H1 (cell line): Measurements from ENCODE around the gene SYNGR3. TPM values are rescaled to one million over a fixed set of nuclear protein-coding genes. Genes with fewer than 3 reads are reported as not detected.

Experiments used
- CBX8 ChIP-seq: fragments of 300-800, 300-1000 bp; sonication (generic); IDR thresholded peaks from 2 replicates; pipeline ENCODE4 v1.7.1; 2016; ENCODE audit warnings: low read depth, low read length, borderline replicate concordance
- CHD1 ChIP-seq: IDR thresholded peaks from 2 replicates; pipeline ENCODE4 v1.6.1; 2012; ENCODE audit warnings: low read depth, low read length, improper control_type of control experiment
- CTBP2 ChIP-seq: IDR thresholded peaks from 2 replicates; pipeline ENCODE4 v1.7.0; 2011; ENCODE audit warnings: borderline replicate concordance, mild to moderate bottlenecking, moderate library complexity, mixed read lengths, low read length; ENCODE audit not compliant: insufficient read depth, insufficient read length
- E2F6 ChIP-seq: IDR thresholded peaks from 2 replicates; pipeline ENCODE4 v1.6.1; 2012; ENCODE audit warnings: inconsistent platforms
- EGR1 ChIP-seq: IDR thresholded peaks from 2 replicates; pipeline ENCODE4 v1.6.1; 2011; ENCODE audit warnings: low read depth, low read length, borderline replicate concordance
- EZH2 ChIP-seq: fragments of 200-600 bp; sonication (generic); IDR thresholded peaks from 2 replicates; pipeline ENCODE4 v1.7.1; 2012; ENCODE audit warnings: low read depth, mild to moderate bottlenecking, moderate library complexity, low read length, inconsistent platforms; ENCODE audit not compliant: severe bottlenecking
- HDAC2 ChIP-seq, 2 experiments: fragments of 300-600 bp in 1 of 2; sonication (generic) in 1 of 2; IDR thresholded peaks; 2 replicates each; pipeline ENCODE4 v1.6.1; 2011 to 2012; ENCODE audit warnings: low read depth in 2 of 2, low read length in 2 of 2, mild to moderate bottlenecking in 2 of 2, moderate library complexity in 2 of 2, borderline replicate concordance in 1 of 2, inconsistent platforms in 1 of 2
- JUN ChIP-seq: IDR thresholded peaks from 2 replicates; pipeline ENCODE4 v1.6.1; 2011; ENCODE audit warnings: low read depth, mild to moderate bottlenecking, improper control_type of control experiment, low read length
- KDM1A ChIP-seq: fragments of 200-600, 300-600 bp; sonication (generic); IDR thresholded peaks from 2 replicates; pipeline ENCODE4 v1.7.1; 2016; ENCODE audit warnings: mild to moderate bottlenecking, low read length, borderline replicate concordance
- KDM4A ChIP-seq: IDR thresholded peaks from one replicate; pipeline ENCODE4 v1.7.1; 2012; ENCODE audit warnings: low read depth, mild to moderate bottlenecking, moderate library complexity, low read length, inconsistent platforms; ENCODE audit not compliant: severe bottlenecking
- MAFK ChIP-seq: IDR thresholded peaks from 2 replicates; pipeline ENCODE4 v1.6.1; 2012; ENCODE audit warnings: low read depth, mild to moderate bottlenecking, improper control_type of control experiment, low read length
- POLR2A ChIP-seq, 2 experiments: IDR thresholded peaks; 1 replicate in 1 of 2; 2 replicates in 1 of 2; pipeline ENCODE4 v1.6.1; 2011; ENCODE audit warnings: low read depth in 2 of 2, low read length in 2 of 2, mild to moderate bottlenecking in 2 of 2; ENCODE audit errors: control extremely low read depth in 1 of 2
- POU5F1 ChIP-seq: IDR thresholded peaks from 2 replicates; pipeline ENCODE4 v1.6.1; 2011; ENCODE audit warnings: low read depth, mild to moderate bottlenecking, low read length, moderate library complexity
- RAD21 ChIP-seq, 2 experiments: IDR thresholded peaks in 1 of 2; conservative IDR thresholded peaks in 1 of 2; 2 replicates each; pipeline ENCODE4 v1.6.1; 2011; ENCODE audit warnings: low read depth in 2 of 2, low read length in 2 of 2, improper control_type of control experiment in 1 of 2, inconsistent platforms in 1 of 2, mild to moderate bottlenecking in 1 of 2, moderate library complexity in 1 of 2
- SIRT6 ChIP-seq: IDR thresholded peaks from one replicate; pipeline ENCODE4 v1.7.1; 2012; ENCODE audit warnings: low read length, inconsistent platforms
- SP1 ChIP-seq: IDR thresholded peaks from 2 replicates; pipeline ENCODE4 v1.6.1; 2011; ENCODE audit warnings: low read depth, low read length
- SP4 ChIP-seq: IDR thresholded peaks from 2 replicates; pipeline ENCODE4 v1.6.1; 2012; ENCODE audit warnings: low read length, inconsistent platforms
- SUZ12 ChIP-seq: fragments of 200-600 bp; sonication (generic); IDR thresholded peaks from 2 replicates; pipeline ENCODE4 v1.6.1; 2012; ENCODE audit warnings: mild to moderate bottlenecking, inconsistent platforms, low read length, moderate library complexity, mixed read lengths
- TBP ChIP-seq: IDR thresholded peaks from 2 replicates; pipeline ENCODE4 v1.6.1; 2011; ENCODE audit warnings: low read depth, low read length, improper control_type of control experiment
- TEAD4 ChIP-seq: IDR thresholded peaks from 2 replicates; pipeline ENCODE4 v1.6.1; 2012; ENCODE audit warnings: low read depth, low read length, inconsistent platforms, mixed read lengths
- USF2 ChIP-seq: IDR thresholded peaks from 2 replicates; pipeline ENCODE4 v1.6.1; 2011; ENCODE audit warnings: low read length, improper control_type of control experiment
- YY1 ChIP-seq: IDR thresholded peaks from 2 replicates; pipeline ENCODE4 v1.6.1; 2011; ENCODE audit warnings: low read depth, mild to moderate bottlenecking, low read length
- ZNF274 ChIP-seq: IDR thresholded peaks from 2 replicates; pipeline ENCODE4 v1.7.0; 2012; ENCODE audit warnings: low read length, borderline replicate concordance; ENCODE audit errors: extremely low read depth
- polyA plus RNA-seq, 7 experiments: library from polyadenylated mRNA; depleted of rRNA in 3 of 7; stranded (reverse) in 5 of 7; unstranded in 2 of 7; fragments of >200 nt in 5 of 7; fragments of 200-250 nt in 2 of 7; gene quantifications; 1 replicate in 5 of 7; 2 replicates in 1 of 7; 4 replicates in 1 of 7; pipeline versions ENCODE4 v1.2.1 to v1.2.3, GENCODE V29; 2011 to 2013; ENCODE audit warnings: missing spikeins in 2 of 7, mixed read lengths in 2 of 7
- total RNA-seq: library from RNA; stranded (reverse); fragmentation: NEBNext Ultra II Directional; extraction: Animal tissue kit (Norgen Biotek cat#: 25700); gene quantifications from 2 replicates; pipeline ENCODE4 v1.2.1, GENCODE V29; 2021

Gene SYNGR3
- total and polyA plus RNA-seq, 2 of the 8 experiments (the other 6 are each of a cell fraction or from before 2014, with no cell fraction given): 36.2 to 49.9 TPM

DNA sequence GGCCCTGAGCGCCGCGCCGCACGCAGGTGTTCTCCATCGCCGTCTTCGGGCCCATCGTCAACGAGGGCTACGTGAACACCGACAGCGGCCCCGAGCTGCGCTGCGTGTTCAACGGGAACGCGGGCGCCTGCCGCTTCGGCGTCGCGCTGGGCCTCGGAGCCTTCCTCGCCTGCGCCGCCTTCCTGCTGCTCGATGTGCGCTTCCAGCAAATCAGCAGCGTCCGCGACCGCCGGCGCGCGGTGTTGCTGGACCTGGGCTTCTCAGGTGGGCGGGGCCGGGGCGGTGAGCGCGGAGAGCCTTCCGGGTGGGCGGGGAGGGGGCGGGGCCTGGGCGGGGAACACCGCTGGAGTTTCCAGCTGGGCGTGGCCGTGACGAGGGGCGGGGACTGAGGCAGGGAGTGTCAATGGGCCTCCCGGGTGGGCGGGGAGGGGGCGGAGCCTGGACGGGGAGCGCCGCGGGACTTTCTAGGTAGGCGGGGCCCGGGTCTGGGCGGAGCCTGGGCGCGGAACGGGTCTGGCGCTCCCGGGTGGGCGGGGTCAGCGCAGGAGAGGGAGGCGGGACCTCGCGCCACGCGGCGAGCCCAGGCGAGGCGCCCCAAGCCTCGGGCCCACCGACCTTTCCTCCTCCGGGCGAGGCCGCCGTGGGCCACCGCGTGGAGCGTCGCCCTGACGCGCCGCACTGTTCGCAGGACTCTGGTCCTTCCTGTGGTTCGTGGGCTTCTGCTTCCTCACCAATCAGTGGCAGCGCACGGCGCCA, 2.4 kb downstream of the SYNGR3 start (continued):
- TF ChIP-seq HDAC2 (IDR thresholded peaks at IDR 0.05; ENCODE audit: borderline replicate concordance in 1 of 2, low read depth in 2 of 2, low read length in 2 of 2) (peak in 1 of 2 experiments; percentile 67; a peak in 1 of 4 replicates), SP4 (peak; percentile 87), KDM4A (peak; percentile 96), SUZ12 (no peak), TEAD4 (no peak), USF2 (no peak), E2F6 (peak; percentile 94), RAD21 (IDR thresholded peaks at IDR 0.05 in 1 of 2, conservative IDR thresholded peaks at IDR 0.05 in 1 of 2; ENCODE audit: low read depth in 2 of 2, low read length in 2 of 2) (no peak), CBX8 (no peak), EZH2 (no peak), KDM1A (no peak), SIRT6 (no peak), POU5F1 (no peak), YY1 (no peak), MAFK (no peak), ZNF274 (no peak), EGR1 (no peak), POLR2A (IDR thresholded peaks at IDR 0.05; ENCODE audit: control extremely low read depth in 1 of 2, low read depth in 2 of 2, low read length in 2 of 2) (peak in 1 of 2 experiments; percentile 88; a peak in 2 of 3 replicates), CTBP2 (no peak), JUN (no peak), SP1 (peak; percentile 56), CHD1 (no peak), TBP (0 out of 2 replicates have a peak, but pooled peaks have one; percentile 29)
